ENCODE data around the gene SYNDIG1.

The SYNDIG1 gene

DNA sequence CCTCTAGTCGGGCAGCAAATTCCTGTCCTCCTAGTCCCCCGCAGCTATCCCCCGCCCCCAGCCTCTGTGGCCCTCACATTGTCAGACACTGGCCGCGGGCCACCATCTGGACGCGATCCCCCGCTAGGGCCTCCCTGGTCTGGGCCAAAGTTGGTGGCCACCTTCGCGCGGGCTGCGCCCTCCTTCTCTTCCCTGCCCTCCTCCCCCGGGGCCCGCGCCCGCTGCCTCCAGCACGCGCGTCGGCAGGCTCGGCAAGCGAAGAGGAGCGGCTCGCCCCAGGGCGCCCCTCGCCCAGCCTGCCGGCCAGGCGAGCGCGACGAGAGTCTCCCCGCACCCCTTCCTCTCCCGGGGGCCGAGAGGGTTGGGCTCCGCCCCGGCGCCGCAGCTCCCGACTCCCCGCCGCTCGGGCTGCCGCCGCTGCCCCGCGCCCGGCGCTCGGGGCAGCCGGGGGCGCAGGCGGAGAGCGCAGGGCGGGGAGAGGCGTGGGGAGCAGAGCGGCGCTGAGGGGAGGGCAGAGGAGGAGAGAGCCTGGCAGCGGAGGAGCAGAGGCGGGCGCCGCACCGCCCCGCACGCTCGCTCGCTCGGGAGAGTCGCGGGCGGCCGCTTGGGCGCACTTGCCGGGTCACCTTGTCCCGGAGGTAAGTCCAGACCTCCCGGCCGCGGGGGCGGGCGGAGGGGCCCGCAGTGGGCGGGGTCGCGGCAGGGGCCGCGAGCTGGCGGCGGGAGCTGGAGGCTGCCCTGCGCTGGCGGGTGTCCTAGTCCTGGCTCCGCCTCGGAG is at the start of gene SYNDIG1:
TSS of gene SYNDIG1 (plus strand) at position 514 of the 778 bp plus-strand sequence. CDS start 73,469 bp downstream, outside the sequence.
- DNase-seq: no peak

DNA sequence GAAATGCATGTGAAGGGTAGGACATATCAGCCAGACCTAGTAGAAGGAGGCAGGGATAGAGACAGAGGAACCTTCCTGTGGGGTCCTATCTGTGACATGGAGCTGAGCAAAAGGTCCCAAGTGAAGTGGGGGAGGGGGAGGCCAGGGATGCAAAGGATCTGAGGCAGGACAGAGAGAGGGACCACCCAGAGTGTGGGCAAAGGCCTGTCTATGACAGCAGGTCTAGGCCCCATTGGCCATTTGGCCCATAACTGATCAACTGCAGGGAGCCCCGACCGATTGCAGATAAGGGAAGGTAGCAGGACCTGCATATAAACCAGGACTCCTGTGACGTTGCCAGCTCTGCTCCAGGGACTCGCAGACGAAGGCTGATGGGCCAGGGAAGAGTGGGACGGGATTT is 49.6 kb upstream of the SYNDIG1 start:
- DNase-seq: no peak

DNA sequence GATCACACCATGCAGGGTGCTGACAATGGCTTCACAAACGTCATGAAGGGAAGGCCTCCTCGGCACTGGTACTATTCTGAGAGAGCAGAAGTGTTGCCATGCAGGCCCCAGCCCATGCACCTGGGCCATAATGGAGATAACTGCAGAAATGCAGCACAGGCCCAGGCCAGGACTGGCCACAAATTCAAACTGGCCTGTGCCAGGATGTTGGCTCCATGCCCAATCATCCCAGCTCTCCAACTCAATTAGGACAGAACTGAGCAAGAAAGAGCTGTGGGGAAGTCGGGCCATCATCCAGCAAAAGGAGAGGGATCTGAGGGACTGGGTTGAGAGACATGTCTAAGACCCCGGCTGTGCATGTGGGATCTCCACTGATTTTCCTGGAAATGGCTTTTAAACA is 48.9 kb upstream of the SYNDIG1 start:
- DNase-seq: no peak

DNA sequence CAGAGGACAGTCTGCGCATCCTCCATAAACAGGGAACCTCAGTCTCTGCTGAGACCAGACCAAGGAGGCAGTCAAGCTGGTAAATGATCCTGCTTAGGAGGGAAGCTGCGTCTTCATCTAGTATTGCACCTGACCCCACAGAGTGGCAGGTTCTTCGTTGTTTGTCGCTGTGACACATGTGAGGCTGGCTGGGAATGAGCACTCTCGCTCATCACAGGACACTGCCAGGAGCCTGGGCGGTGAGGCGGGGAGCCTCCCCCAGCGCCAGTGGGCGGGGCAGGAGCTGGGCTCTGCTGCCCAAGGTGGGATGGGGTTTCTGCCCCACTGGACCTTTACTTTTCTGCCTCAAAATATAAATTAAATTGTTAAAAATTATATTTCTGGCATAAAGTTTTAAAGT is 48.4 kb upstream of the SYNDIG1 start:
- no peak for DNase-seq

DNA sequence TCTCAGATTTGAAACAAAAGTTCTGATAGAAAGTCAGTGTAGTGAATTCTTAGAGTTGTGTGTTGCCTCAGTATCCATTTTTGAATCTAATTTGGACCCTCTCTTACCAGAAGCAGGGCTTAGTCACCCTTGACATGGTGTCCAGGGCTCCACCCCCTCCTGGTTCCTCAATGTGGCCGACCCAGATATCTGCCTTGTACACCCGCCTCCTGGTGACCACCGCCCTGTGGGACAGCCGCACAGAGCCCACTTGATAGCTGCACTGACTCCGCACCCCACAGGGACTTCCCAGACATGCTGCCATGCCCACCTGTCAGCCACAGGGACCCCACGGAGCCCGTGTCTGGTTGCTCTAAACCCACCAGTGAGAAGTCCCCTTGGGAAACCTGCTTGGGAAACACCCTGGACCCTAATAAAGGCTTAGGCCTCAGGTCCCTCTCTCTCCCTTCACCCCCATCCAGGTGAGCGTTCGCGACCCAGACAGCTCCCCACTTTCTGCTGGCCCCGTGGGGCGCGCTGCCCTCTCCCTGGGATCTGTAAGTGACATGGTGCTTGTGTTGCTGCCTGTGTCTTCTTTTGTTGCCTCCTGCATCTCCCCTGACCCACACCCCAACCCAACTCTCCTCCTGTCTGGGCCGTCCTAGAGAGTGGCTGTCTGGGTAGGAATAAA is 47.2 kb upstream of the SYNDIG1 start:
- DNase-seq: no peak

DNA sequence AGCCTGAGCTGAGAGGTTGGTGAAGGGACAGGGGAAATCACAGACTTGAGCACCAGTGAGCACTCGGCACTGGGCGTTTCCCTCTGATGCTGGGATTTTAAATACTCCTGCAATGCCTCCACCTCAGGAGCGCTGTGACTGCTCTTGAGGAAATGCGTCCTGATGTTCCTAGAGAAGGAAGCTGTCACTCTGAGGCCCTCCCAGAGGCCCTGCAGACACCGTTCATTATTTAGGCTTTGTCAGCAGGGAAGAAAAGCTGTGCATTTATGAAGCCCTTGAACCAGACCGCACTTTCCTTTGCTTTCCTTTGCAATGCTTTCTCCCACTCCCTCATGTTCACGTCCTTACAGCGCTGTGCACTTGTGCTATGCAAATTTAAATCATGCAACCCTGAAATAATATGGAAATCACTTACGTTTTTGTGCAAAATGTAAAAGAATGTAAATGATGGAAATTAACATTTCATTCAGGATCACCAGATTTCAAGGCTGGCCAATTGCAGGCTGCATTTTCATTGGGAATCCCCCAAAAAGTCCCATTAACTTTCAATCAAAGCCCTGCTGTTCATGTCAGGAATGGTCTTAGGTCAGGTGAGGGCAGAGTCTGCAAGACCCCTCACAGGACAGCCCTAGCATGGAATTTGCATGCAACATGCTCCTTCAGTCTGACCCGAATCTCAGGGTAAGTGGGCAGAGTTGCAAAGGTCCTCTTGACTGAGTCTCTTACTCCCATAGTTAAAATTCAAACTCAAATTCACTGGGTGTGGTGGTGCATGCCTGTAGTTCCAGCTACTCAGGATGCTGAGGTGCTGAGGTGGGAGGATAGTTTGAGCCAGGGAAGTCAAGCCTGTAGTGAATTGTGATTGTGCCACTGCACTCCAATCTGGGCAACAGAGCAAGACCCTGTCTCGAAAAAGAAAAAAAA is 45.8 kb upstream of the SYNDIG1 start:
- no peak for DNase-seq

DNA sequence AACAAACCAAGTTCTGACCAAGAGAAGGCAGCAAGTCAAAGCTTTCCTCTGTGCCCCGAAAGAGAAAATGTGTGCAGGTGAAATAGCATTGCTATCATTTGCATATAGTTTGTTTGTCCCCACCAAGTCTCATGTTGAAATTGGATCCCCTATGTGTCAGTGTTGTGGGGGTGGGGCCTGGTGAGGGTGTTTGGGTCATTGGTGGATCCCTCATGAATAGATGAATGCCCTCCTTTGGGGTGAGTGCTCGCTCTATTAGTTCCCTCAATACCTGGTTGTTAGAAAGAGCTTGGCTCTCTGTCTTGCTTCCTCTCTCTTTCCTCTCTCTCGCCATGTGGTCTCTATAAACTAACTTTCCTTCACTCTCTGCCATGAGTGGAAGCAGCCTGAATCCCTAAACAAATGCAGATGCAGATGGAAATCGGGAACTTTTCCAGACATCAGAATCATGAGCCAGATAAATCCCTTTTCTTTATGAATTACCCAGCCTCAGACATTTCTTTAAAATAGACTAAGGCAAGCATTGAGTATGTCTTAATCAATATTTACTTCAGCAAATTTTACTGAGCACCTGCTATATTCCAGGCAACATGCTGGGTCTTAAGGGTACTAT is 43.8 kb upstream of the SYNDIG1 start:
- DNase-seq: no peak

DNA sequence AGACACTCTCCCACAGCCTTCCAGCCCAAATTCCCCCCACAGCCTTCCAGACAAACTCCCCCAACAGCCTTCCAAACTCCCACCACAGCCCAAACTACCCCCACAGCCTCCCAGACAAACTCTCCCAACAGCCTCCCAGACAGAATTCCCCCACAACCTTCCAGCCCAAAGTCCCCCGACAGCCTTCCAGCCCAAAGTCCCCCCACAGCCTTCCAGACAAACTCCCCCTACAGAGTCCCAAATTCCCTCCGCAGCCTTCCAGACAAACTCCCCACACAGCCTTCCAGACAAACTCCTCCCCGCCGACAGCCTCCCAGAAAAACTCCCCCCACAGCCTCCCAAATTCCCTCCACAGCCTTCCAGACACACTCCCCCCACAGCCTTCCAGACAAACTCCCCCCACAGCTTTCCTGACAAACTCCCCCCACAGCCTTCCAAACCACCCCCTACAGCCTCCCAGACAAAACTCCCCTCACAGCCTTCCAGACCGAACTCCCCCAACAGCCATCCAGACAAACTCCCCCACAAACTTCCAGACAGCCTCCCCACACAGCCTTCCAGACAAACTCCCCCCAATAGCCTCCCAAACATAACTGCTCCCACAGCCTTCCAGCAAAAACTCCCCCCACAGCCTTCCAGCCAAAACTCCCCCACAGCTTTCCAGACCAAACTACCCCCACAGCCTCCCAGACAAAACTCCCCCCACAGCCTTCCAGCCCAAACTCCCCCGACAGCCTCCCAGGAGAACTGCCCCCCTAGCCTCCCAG is 38.0 kb upstream of the SYNDIG1 start:
- DNase-seq: no peak

DNA sequence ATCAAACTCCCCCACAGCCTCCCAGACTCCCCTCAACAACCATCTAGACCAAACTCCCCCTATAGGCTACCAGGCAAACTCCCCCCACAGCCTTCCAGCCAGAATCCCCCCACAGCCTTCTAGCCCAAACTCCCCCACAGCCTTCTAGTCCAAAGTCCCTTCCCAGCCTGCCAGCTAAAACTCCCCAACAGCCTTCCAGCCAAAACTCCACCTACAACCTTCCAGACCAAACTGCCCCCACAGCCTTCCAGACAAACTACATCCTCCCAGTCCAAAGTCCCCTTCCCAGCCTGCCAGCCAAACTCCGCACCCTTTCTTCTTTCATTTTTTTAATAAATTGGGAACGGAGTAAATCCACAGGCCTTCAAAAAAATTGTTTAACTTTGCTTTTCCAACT is 37.4 kb upstream of the SYNDIG1 start:
- DNase-seq: no peak

DNA sequence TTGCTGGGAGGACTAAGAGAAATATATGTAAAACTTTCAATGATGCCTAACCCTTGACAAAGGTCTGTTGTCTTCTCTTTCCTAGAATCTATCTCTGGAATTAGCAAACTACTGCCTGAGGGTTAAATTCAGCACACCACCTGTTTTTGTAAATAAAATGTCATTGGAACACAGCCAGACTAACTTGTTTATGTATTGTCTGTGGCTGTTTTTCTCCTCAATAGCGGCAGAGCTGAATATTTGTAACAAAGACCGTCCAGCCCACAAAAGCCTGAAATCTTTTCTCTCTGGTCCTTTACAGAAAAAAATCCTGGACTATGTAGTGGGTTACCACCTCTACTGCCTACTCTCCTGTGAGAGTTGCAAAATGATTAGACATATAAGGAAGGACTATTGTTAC is 33.3 kb upstream of the SYNDIG1 start:
- DNase-seq: no peak

DNA sequence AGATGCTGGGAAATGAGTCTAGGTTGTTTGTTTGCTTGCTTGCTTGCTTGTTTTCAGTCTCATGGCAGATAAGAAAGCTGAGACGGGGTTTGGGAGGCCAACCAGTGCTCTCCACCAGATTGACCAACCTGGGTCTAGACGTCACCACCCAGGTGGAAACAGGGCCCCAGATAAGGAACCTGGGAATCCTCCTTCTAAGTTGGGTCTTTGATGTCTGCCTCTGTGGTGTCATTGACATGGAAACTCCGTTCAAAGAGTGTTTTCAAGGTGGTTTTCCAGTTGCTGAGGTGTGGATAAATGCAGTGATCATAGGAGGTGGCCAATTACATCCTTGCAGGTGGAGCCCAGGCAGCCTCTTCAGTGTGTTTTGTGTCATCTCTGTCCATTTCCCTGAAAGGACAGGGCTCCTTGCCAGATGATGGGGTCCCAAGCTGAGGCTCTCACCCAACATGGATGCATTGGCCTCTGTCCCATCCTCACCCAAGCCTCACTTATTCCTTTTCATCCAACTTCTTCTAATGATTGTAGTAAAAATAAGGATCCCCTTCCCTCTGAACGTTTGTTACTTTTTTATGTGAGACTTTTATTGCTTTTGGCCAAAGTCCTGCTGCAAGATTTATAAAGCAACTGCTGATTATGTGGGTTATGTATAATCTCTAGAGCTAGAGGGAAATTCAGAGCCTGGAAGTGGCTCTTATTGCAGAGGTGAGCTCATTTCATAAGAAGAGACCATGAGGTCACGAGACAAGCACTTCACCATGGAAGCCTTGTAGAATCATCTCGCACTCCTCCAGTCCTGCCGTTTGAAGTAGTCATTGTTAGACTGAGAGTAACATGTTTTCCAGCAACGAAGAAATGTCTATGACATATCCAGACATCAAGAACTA is 32.0 kb upstream of the SYNDIG1 start:
- DNase-seq: no peak

DNA sequence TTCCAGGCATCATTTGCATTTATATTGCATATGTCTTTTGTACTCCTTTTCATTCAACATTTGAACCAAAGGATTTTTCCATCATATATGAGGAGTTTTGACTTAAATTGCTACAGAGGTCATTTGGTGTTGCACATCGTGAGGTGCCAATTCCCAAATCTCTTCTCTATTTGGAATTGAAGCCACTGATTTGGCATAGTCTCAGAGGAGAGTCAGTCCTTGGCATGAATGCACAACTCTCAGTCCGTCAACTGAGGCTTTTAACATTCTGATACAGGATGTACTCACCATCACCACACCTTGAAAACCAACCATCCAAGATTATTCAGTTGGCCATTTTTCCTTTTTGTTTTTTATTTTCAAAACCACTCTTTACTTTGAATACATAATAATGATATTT is 31.1 kb upstream of the SYNDIG1 start:
- DNase-seq: no peak

DNA sequence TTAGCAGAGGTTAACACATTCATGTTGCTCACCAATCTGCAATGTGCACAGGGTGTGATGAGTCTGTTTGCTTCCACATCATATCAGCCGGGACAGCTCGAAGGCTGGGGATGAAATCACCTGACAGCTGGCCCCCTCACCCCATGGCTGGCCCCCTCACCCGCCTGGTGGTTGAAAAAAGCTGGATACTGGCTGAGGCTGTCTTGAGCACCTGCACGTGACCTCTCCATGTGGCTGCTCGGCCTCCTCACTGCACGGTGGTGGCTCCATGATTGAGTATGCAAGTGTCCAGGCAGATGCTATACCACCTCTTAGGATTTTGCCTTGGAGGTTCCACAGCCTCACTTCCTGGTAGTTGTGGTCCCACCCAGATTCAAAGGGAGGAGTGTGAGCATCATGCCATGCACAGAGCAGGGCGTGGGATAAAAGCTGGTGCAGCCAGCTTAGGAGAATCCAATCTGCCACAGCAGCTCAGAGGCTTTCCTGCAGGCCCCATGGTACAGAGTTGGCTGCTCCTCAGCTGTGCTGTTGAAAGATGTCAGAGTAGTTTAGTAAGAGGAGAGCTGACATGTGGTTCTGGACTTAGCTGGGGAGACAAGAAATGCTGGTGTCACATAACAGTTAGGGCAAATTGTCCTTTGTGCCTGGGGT is 29.6 kb upstream of the SYNDIG1 start:
- no peak for DNase-seq

DNA sequence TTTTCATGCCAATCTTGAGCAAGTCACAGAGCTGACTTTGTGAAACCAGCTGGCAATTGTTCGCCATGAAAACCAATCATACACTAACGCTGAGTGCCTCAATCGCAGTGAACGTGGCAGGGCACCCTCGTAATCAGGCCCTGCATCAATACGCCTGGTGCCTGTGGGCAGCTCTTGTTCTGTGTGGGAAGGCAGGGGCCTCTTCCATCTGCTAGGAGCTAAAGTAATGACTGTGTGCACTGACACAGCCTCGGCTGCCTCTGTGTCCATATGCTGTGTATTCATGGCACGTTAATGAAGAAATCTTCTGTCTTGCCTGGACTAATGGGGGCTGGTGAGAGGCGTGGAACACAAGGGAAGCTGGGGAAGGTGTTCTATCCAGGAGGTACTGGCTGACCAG is 27.8 kb upstream of the SYNDIG1 start:
- DNase-seq: no peak

DNA sequence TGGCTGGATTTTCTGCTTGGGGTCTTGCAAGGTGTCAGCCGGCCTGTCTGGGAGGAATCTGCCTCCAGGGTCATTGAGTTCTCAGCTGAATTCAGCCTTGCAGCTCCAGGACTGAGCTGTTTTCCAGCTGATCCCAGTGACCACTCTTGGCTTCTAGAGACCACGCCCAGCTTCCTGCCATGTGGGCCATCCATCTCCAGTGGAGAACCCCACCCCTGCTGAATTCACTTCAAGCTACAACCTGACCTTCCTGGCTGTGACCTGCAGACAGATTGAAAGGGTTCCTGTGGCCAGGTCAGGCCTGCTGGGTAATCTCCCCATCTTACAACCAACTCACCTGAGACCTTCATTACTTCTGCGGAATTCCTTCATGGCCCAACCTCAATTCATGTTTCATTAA is 26.5 kb upstream of the SYNDIG1 start:
- DNase-seq: no peak

DNA sequence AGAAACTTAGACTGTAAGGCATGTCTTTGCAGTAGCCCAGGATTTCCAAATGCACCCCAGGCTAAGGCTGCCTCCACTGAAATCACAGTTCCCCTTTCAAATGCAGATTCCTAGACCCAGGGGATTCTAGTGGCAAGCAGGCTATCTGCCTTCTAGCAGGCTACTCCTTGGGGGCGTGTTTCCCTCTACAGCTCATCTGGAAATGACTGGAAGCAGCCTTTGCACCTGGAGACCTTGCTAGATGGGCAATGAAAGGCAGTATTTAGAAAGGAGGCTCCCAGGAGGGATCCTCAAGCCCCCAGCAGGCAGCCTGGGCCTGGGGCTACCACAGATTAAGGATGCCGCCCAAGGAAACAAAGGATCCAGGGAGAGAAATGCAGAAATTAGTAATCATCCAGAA is 26.0 kb upstream of the SYNDIG1 start:
- DNase-seq: no peak

DNA sequence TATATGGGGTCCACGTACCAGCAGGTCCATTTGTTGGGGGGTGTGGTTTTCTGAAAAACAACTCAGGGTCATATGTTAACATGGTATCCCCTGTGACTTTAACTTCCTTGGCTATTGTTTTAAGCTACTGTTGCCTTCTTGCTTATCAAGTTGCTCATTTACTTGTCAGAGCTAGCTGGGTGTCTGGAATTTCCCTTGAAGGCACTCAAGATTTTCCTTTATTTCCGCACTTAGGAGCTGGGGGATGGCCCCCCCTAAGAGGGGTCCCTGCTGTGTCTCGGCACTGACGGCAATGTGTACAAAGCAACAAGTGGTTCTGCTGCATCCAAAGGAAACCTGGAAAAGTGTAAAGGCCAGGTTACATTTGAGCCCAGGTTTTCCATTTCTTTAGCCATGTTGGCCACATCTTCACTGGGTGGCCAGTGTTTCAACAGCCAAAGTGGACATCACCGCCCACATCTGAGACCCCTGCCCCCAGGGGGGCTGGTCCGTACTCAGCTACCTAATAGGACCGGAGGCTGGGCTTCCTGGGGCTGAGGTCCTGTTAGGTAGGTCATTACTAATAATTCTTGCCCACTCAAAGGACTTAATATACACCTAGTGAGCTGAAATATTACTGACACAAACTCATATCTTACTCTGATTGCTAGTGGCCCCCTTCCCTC is 24.8 kb upstream of the SYNDIG1 start:
- no peak for DNase-seq

DNA sequence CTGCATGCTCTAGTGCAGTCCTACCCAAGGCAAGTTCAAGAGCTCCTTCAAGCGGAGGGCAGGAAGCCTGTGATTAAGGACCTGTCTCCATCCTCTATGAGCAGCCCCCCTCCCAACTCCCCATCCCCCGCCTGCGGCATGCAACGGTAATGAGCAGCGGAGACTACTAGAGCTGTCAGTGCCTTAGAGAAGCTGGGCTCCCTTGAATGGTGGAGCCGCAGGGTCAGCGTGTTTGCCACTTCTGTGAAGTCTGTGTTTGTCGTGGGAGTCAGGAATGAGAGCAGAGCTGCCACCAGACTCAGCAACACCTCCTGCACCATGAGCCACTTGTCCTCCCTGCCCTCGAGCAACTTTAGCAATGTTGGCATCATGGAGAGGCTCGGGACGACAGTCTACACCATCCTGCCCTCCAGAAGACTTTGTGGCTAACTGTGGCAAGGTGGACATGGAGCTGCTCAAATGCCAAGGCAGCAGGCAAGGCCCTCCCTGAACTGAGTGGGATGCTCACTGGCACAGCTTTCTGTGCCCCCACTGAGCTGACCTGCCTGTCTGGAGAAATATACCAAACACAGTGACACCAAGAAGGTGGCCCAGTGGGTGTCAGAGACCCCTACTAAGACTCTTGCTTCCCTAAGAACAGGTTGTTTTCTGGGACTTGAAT is 23.8 kb upstream of the SYNDIG1 start:
- no peak for DNase-seq

DNA sequence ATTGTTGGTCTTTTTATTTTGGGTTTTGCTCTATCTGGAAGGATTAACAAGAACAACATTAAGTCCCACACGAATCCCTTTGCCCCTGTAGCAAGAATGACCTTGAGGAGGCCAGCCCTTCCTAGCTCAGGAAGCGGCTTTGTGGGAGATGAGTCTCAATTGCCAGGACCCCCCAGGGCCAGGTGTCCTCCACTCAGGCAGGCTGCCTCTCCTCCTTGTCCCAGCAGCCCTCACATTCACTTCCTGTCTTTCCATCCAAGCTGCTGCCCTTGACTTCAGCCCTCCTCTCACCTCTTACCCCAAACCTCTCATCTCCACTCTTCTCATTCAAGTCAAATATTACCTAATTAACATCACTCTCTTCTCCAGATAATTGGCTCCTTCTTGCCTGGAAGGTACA is 22.6 kb upstream of the SYNDIG1 start:
- DNase-seq: no peak

DNA sequence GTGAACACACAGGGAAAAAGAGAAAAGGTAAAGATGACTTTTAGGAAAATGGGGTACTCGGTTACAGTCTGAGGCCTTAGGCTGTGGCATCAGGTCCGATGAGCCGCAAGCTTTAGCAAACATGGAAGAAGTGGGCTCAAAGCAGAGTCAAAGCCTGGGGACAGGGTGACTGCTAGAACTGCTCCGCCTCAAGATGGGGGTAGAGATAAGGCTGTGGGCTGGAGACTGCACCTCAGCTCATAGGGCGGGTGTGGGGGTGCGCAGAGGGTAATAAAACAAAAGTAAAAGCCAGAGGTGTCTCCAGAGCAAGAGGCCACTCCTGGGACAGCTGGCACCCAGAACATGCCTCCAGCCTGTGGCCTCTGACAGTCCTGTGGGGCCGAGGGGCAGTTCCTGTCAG is 21.3 kb upstream of the SYNDIG1 start:
- DNase-seq: no peak
